ENCODE measurements around the gene LIMS1.
"Not testable (repeated sequence)": the region's sequence is repeated elsewhere in the genome, so short reads cannot be mapped to it uniquely, and the experiment has no call there.

The LIMS1 gene

DNA sequence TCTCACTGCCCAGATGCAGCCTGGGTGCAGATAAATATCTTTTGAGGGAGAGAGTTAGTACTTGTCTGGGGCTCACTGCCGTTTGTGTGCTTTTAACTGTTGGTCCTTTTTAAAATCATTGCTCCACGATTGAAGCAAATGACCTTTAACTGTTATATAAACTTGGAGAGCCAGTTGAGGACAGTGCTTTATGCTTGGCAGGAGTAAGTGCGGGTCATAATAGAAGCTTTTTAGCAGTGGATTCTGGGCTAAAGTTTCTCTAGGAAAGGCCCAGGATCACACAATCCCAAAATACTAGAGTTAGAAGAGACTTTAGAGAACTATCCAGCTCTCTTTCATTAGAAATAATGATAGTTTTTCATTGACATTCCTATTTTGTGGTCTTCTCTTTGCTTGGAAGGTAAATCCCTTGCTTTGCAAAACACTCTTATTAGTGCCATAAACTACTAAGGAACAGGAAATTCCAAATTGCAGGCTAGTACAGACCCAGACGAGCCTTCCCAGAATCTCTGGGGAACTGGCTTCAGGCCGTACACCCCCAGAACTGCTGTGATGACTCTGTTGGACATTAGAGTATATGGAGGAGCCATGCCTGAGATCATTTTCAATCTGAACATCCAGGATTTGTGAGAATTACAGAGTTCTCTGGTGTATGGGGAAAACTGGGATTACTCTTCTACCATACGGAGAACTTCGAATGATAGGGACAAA, 19.1 kb downstream of the LIMS1 start:
- no peak for DNase-seq

DNA sequence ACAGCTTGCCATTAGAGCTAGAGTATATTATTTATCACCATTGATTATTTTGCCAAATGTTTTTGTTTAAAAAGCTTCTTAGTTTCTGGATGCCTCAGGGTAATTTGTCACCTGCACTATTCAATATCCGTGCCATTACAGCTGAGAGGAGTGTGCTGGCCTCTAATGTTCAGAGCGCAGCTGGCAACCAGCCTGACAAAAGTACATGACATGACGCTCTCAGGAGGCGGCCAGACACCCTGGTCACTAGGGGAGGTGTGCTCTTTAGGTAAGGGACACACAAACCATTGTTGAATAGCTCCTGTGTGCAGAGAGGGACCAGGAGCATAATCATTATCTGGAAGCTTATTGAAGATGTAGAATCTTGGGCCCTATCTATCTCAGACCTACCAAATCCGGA, 20.3 kb downstream of the LIMS1 start:
- DNase-seq, result no peak

DNA sequence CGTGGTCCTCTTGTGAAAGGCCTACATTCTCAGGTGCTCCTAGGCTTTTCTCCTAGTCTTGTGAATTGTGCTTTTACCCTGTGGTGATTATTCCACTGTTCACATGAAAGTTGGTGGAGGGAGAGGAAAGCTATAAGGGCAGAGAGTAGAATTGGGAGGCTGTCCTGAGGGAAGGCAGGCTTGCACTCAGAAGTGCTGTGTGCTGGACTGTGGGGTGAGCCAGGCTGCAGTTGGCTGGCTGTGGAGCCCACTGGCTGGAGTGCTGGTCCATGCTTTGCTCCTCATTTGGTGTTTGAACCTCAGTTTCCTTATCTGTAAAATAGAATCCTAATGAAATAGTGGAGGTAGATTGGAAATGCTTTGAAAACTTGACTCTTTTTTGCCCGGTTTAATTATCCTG, 21.3 kb downstream of the LIMS1 start:
- DNase-seq, result no peak

DNA sequence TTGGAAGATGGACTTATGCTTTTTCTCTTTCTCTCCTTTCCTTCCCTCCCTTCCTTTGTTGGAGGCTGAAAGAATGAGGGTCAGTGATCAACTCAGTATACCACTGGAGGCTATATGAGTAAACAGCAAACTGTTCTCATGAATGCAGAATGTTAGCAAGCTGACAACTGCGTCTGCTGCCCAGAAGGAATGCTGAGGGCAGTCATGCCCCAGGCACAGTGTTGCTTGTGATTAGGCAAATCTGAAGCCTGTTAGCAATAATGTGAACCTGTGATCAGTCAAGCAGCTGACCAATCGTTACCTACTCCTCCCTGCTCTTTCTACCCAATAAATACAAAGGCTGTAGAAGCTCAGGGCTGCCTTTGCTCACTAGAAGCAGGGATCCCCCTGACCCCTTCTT, 22.3 kb downstream of the LIMS1 start:
- DNase-seq, result not testable (repeated sequence)

DNA sequence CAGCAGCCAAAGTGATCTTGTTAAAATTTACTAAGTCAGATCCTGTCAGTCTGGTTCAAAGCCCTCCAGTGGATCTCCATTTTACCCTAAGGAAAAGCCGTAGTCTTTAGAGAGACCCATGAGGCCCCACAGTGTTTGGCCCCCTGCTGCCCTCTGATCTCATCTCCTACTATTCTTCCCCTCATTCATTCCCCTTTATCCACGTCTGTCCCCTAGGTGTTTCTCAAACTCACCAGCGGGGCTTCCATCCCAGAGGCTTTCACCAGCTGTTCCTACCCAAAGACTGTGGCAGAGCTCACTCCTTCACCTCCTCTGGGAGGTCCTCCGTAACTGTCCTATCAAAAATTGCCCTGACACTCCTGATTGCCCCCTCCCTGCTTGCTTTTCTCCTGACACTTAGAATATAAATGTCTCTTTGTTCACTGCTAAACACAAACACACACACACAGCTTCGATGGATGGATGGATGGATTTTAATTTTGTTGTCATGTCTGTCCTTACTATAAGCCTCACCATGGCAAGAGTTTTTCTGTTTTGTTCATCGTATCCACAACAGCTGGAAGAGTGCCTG, 26.1 kb downstream of the LIMS1 start:
- no peak for DNase-seq

DNA sequence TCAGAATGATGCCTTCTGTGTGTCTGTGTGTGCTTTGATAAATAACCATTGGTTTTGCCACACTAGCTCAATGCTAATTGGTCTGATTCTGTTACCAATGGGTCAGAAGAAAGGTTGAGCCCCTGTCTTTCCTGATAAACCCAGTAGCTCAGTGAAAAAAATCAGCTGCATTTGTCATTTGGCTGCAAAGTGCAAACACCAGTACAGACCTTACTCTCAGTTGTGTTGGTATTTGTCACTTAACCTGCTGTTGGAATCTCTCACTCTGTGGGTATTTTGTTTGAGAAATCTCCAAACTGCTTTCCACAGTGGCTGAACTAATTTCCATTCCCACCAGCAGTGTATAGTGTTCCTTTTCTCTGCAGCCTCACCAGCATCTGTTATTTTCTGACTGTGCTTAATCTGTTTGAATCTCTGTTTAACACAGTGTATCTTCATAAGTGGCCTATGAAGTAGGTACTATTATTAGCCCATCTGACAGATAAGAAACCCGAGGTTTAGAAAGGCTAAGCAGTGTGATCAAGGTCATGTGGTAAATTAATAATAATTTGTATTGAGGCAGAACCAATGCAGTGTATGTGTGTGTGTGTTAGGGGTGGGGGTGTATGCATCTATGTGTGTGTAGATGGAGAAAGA, 26.7 kb downstream of the LIMS1 start:
- no peak for DNase-seq

DNA sequence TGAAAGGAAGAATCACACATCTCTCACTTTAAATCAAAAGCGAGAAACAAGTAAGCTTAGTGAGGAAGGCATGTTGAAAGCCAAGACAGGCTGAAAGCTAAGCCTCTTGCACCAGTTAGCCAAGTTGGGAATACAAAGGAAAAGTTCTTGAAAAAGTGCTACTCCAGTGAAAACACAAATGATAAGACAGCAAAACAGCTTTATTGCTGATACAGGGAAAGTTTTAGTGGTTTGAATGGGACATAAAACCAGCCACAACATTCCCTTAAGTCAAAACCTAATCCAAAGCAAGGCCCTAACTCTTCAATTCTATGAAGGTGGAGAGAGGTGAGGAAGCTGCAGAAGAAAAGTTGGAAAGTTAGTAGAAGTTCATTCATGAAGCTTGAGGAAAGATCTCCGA, 28.0 kb downstream of the LIMS1 start:
- DNase-seq, result no peak

DNA sequence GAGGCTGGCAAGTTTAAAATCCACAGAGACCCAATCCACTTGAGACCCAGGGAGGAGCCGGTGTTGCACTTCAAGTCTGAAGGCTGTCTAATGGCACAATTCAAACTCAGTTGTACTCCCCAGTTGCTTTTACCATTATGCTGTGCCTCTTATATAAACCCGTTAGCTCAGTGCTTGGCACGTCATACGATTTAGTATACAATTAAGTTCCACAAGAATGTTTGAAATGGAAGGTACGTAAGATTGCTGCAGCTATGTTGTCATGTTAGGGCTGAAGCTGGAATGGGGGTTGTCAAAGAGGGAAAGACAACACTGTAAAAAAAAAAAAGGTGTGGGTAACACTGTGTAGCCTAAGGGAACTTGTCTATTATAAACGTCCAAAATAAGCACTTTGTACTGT, 30.2 kb downstream of the LIMS1 start:
- no peak for DNase-seq

DNA sequence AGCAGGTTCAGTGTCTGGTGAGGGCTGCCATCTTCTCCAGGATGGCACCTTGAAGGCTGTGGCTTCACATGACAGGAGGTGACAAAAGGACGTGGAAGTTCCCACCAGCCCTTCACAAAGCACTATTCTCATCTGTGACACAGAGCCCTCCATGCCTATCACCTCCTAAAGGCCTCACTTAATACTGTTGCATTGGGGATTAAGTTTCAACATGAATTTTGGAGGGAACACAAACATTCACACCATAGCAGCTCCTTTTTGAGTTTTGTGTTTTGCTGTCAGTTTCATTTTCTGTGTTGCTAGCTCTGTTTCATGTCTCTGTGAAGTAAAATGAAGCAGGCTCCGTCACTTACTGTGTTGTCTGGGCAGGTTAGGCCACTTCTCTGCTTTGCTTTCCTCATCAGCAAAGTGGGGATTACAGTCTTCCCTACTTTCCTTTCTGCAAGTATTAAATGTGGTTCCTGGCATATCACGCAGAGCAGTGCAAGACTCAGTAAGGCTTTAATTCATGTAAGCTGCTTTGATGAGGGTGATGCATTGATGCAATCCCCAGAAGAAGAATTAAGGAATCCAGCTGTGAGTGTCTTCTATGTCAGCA, 31.6 kb downstream of the LIMS1 start:
- DNase-seq, result peak; percentile 33

DNA sequence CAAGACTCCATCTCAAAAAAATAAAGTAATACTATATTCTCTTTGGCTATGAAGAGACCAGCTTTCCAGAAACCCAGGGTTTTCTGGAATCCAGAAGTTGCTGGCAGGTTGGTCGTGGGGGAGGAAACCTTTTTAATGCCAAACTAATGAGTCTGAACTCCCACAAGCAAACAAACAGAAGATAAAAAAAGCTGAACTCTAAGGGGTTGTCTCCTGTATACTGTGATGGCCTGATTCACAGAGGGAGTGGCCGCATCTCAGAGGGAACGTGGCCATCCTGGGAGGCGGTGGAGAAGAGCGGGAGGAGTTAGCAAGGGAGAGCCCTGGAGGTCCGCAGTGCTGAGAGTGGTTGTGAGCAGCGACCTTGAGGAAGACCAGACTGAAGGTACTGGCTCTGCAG, 36.1 kb downstream of the LIMS1 start:
- no peak for DNase-seq

DNA sequence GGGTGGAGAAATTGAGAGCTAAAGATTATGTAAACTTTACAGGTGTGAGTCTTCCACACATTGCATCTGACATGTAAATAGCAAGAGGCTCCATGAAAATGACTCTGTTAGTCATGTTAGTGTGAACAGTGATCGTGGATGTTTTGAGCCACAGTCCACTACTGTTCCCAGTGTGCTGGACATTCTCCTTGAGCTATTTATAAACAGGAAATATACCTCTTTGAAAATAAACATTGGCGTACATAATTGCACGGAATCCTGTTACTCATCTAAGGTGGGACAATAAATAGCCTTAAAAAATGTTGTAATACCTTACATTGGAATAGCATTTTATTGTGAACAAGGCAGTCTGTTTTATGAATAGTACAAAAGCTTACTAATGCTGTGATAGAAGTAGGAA, 37.0 kb downstream of the LIMS1 start:
- no peak for DNase-seq

DNA sequence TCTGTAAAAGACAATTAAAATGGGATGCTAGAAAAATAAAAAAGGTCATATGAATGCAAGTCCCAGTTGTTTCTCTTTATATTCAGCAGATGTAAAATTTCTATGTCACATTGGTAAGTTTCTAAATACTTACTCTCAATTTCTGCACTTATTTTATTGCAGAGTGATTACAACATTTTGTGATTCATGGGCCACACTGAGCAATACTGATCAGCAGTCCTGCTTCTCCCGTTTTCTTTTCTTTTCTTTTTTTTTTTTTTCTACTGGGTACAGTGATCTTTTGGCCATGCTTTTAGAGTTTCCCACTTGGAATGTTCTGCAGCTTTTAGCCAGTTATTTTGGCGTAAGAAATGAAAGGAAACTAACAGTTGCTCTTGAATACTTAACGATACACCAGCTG, 38.8 kb downstream of the LIMS1 start:
- DNase-seq, result no peak

DNA sequence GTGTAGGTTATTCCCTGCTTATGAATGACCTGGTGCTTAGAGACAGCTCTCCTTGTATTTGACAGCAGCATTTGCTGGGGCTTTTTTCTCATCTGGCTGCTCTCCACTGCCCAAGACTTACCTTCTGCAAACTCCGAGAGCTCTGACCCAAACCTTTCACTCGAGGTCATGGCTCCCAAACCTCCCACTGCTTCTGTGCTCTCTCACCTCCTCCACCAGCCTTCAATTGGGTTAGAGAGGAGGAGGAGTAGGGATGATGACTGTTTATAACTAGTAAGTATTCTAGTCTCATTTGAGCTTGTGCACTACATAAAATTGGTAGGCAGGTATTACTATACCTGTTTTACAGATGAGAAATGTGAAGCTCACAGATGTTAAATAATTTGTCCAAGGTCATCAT, 40.1 kb downstream of the LIMS1 start:
- DNase-seq, result no peak

DNA sequence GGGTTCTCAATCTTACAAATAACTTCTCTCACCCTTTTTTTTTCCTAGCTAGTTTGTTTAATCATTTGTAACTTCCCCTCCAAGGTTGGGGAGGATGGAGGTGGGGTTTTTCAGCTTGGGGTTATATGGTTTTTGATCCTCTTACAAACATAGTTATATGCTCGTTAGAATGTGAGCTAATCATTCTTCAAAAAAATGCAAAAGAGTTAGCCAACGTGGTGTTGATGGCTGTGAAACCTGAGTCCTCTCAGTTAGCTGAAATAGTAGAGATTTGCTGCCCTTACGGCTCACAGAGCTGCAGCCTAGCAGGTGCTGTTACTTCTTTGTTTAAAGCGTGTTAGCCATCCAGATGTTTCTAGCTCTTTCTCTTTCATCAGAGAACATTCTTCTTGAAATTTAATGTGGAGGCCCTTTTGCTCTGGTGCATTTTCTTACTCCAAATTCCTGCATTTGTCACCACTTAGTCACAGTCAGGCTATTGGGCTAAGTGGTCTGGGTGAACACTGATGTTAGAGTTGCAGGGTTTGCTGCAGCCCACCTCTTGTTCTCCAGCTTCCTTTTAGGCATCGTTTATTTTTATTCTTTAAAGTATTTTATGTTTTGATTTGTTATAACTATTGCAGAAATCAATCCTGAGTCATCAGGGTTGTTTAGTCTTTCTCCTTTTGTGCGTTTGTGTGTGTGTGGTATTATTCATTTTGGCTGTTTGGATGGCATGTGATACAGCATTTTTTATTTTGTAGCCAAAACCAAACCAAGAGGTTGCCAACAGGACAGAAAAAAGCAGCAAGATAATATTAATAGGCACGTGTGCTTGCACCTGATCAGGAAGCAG, 41.1 kb downstream of the LIMS1 start:
- DNase-seq, result no peak

DNA sequence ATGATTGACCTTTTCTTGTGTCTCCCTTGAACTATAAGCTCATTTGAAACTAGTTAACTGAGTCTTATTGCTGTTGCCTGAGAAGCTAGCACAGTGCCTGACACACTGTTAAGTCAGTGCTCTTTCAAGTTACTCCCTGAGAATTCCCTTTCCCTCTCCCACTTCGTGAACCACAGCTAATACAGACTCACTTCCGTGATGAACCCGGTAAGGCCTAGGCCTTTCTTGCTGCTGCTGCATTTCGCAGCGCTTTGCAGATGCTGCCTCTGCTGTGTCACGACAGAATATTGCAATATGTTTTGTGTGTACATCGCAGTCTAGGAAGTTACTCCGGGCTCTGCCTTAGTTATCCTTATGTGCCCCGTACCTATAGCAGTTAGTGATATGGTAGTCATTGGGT, 42.8 kb downstream of the LIMS1 start:
- no peak for DNase-seq

DNA sequence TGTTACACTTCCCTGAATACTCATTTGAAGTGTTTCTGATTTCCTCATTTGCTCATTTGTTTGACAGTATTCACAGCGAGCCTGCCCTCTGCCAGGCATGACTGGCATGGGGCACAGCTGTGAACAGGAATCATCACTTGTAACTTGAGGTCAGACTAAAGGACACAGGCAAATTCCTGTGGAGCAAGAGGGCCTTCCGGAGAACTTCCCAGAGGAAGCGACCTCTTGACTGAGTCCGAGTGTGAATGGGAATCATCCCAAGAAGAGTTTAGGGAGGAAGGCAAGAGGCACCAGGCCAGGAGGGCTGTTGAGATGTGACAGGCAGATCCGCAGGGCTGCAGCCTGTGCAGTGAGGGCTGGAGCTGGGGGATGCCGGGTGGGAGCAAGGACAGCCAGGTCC, 45.4 kb downstream of the LIMS1 start:
- no peak for DNase-seq

DNA sequence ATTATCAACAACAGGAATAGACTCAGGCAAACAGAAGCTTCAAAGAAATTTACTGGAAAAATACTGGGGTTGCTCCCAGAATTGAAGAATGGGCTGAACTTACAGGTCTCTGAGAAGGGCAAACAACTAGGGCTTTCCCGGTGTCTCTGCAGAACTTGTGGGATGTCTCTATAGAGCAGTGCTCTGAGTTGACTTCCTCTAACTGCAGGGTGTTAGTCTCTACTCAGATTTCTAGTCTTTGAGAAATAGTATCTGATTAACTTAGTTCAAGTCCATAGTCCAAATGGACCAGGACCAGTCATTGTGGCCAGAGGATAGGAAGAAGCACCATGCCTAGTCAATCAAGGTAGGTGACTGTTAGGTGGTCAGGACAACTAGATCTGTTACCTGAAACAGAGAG, 45.8 kb downstream of the LIMS1 start:
- DNase-seq, result no peak

DNA sequence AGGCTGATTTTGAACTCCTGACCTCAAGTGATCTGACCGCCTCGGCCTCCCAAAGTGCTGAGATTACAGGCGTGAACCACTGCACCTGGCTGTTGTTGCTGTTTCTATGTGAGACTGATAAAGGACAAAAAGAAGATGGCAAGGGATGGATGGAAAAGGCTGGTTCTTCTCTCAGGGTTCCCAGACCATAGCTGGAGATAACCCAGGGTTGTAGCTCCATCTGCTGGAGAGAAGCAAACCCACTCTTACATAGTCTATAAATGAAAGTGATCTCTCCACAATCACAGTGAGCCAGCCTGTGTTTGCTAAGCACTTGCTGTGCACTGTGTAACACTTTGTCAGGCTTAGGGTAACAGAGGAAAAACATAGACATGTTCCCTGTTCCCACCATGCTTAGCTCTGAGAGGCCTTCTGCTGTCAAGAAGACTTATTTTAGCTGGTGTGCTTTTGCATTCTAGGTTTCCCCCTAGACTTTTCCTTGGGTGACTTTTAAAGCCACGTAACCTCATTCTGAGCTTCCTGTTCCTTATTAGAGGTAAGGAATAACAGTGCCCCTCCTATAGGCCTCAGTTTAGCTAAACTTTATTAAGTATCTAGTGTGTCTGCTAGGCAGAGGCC, 49.7 kb downstream of the LIMS1 start:
- DNase-seq, result peak; percentile 71

DNA sequence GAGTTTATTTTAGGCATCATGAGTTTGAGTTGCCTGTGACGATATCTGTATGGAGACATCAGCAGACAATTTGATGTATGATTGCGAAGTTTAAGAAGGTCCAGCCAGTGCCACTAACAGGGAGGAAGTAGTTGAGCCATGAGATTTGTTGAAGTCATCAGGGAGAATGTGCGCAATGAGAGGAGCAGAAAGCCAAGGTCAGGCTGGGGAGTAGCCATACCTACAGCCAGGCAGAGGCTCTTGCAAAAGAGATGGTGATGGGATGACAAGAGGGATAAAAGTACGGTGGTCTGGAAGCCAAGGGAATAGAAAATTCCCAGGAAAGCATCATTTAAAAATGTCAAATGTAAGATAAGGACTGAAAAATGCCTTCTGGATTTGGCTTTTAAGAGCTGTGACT, 51.2 kb downstream of the LIMS1 start:
- no peak for DNase-seq

DNA sequence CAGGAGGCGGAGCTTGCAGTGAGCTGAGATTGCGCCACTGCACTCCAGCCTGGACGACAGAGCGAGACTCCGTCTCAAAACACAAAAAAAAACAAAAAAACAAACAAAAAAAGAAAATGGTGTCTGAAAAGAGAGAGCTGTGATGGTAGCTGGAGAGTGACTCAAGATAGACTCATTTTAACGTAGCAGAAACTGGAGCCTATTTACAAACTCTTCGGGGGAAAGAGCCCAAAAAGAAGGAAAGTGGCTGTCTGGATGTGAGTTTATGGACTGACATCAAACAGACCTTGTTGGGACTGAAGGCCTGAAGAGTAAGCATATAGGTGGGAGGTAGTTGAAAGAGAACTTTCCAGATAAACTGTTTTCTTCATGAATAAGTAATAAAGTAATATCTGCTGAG, 51.8 kb downstream of the LIMS1 start:
- DNase-seq, result no peak

DNA sequence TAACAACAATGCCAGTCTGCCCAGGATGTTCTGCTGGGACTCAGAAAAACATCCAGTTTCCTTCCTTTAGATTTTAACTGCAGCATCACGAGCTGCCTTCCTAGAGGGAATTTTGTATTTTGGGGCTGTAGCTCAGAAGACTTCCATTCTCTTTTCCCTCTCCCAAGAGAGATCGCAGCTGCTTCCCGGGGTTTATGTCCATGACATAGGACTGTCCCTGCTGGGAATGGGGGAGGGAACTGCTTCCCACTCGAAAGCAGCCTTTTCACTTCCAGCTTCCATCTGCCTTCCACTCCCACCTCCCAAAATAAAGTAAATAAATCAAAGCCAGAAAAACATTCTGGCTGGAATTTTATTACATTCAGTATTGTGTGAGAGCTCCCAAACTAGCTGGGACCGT, 52.4 kb downstream of the LIMS1 start:
- DNase-seq, result no peak

DNA sequence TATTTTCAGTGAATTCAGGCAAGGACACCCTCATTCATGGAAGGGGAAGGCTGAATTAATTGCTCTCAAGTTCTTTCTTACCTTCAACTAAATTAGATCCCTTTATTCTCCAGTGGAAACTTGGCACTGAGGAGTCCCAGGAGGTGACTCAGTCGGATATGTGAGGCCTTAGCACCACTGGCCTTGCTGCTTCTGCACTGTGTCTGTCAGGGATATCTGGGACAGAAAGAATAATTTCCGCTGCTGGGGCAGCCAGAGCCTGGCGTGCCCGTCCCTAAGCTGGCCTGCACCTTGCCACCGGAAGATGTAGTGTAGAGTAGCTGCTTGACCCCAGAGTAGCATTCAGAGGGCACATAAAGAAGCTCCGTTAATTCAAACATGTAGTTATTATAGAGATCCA, 53.4 kb downstream of the LIMS1 start:
- DNase-seq, result no peak

DNA sequence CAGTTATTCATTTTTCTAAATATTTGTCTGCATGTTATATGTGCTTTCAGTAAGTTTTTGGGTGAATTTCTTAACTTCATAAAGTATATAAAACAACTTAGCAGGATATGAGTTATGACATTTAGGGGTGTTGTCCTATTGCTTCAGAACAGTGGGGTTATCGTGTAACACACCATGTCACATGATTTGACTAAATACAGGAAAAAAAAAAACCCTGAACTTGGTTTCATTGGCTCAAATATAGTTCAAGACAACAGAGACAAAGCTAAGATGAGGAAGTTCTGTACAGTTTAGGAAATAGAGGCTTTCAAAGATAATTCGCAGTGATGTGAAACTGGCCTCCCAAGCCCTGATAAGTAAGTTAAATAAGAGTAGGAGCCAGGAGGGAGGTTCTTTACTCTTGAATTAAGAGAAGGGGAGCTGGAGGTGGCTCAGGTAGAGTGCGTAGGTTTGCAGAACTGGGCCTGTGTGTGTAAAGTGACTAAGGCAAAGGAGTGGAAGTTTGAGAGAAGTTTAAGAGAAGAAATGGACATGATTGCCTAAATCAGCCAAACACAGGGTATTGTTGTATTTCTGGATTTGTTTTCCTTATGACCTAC, 53.9 kb downstream of the LIMS1 start:
- DNase-seq, result no peak
